ENCODE data around the gene MTIF2. TPM values are rescaled to one million over a fixed set of nuclear protein-coding genes. Genes with fewer than 3 reads are reported as not detected.

MTIF2 gene, protein sequence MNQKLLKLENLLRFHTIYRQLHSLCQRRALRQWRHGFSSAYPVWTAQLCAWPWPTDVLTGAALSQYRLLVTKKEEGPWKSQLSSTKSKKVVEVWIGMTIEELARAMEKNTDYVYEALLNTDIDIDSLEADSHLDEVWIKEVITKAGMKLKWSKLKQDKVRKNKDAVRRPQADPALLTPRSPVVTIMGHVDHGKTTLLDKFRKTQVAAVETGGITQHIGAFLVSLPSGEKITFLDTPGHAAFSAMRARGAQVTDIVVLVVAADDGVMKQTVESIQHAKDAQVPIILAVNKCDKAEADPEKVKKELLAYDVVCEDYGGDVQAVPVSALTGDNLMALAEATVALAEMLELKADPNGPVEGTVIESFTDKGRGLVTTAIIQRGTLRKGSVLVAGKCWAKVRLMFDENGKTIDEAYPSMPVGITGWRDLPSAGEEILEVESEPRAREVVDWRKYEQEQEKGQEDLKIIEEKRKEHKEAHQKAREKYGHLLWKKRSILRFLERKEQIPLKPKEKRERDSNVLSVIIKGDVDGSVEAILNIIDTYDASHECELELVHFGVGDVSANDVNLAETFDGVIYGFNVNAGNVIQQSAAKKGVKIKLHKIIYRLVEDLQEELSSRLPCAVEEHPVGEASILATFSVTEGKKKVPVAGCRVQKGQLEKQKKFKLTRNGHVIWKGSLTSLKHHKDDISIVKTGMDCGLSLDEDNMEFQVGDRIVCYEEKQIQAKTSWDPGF
- total RNA-seq (ENCODE audit: unreplicated experiment): 22.9 TPM
- long read RNA-seq, partial matches to known transcripts: 4 of 14 reads
- long read RNA-seq, other reads (novel, unspliced or antisense): 7 of 14 reads

DNA sequence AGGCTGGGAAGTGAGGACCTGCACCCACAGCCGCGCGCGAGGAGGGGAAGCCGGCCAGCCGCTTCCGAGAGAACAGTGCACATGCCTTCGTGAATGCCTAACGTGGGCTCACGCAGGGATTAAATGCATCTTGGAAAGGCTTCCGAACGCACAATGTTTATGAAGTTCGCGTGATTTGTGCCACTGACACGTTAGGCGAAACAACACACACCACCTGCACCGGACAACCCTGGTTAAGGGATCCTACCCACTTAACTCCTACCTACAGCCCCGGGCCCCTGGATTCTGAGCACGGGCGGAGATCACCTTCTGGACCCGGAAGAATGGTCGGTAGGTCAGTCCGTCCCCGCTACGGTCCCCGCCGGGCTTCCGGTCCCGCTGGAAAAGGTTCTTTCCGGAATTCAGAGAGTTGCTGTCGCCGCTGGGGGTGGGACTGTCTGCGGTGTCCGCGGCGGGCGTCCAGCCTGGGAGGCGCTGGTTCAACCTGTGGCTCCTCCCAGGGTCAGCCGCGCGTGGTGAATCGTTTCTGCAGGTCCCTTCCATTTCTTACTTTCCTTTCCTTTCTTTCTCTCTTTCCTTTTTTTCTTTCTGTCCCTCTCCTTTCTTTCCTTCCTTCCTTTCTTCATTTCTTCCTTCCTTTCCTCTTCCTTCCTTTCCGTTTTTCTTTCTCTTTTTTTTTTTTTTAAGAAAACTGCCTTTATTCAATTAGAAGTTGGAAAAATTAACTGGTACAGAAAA, at the start of gene MTIF2:
MTIF2 (minus strand) TSS at position 325 of the 738 bp plus-strand sequence. CDS start 5,373 bp downstream, outside the sequence.
- H3K9me3 Mint-ChIP-seq (ENCODE audit: unreplicated experiment): no peaks in the 10 kb centered on the region
- H3K27me3 Mint-ChIP-seq (ENCODE audit: unreplicated experiment): peaks cover 9% of the 10 kb centered on the region
- H3K27ac Mint-ChIP-seq (ENCODE audit: unreplicated experiment): peak within 1 kb of the TSS; percentile 95
- TF ChIP-seq, protein P1, sequence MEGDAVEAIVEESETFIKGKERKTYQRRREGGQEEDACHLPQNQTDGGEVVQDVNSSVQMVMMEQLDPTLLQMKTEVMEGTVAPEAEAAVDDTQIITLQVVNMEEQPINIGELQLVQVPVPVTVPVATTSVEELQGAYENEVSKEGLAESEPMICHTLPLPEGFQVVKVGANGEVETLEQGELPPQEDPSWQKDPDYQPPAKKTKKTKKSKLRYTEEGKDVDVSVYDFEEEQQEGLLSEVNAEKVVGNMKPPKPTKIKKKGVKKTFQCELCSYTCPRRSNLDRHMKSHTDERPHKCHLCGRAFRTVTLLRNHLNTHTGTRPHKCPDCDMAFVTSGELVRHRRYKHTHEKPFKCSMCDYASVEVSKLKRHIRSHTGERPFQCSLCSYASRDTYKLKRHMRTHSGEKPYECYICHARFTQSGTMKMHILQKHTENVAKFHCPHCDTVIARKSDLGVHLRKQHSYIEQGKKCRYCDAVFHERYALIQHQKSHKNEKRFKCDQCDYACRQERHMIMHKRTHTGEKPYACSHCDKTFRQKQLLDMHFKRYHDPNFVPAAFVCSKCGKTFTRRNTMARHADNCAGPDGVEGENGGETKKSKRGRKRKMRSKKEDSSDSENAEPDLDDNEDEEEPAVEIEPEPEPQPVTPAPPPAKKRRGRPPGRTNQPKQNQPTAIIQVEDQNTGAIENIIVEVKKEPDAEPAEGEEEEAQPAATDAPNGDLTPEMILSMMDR (IDR thresholded peaks at IDR 0.05; ENCODE audit: unreplicated experiment): no peak
- peak; percentile 91 for DNase-seq (ENCODE audit: low spot score)
- H3K4me1 Mint-ChIP-seq (ENCODE audit: unreplicated experiment): peaks cover 10% of the 10 kb centered on the region
- H3K36me3 Mint-ChIP-seq (ENCODE audit: low read depth, unreplicated experiment): no peaks in the 10 kb centered on the region
- peak within 1 kb of the TSS; percentile 93 for H3K4me3 Mint-ChIP-seq (ENCODE audit: unreplicated experiment)

DNA sequence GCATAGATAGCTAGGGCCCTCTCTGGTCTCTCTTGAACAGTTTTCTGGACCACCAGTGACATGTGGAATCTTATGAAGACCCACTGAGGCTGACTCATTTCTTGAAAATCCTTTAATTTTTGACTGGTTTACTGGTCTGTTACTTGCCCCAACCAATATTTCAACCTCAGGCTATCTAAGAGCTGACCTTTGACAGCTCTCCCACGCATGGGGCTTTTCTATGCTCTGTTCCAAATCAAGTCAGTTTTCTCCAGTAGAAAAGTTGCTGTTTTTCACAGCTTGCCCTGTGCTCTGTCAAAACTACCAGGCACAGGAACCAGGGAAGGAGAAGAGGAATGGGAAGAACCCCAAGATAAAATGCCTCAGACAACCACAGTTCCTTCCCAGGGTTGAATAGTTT, 46.0 kb upstream of the MTIF2 start:
- Mint-ChIP-seq H3K4me1 (ENCODE audit: unreplicated experiment) (peaks cover 5% of the 10 kb centered on the region), H3K4me3 (ENCODE audit: unreplicated experiment) (no peak overlapping the region), H3K9me3 (ENCODE audit: unreplicated experiment) (no peaks in the 10 kb centered on the region), H3K36me3 (ENCODE audit: low read depth, unreplicated experiment) (peaks cover 16% of the 10 kb centered on the region), H3K27me3 (ENCODE audit: unreplicated experiment) (no peaks in the 10 kb centered on the region), H3K27ac (ENCODE audit: unreplicated experiment) (no peak overlapping the region)
- TF ChIP-seq, protein P1 (IDR thresholded peaks at IDR 0.05; ENCODE audit: unreplicated experiment): no peak
- no peak for DNase-seq (ENCODE audit: low spot score)

DNA sequence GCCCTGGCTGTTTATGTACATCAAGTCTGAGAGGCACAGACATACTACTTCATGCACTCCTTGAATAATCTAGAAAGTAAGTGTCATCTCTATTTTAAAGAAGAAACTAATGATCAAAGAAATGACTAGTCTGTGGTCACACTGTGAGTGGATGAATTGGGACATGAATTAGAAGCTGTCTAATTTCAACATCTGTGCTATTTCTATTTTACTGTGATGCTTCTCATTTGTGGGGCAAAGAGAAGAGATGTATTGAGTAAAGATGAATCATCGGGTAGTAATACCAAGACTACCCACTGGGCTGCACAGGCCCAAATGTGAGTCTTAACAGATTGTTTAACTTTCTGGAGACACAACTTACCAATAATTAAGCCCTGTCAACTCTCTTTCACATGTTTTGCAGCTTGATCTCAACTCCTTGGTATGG, 42.4 kb upstream of the MTIF2 start:
- no peak for DNase-seq (ENCODE audit: low spot score)
- Mint-ChIP-seq H3K27me3 (ENCODE audit: unreplicated experiment) (no peaks in the 10 kb centered on the region), H3K27ac (ENCODE audit: unreplicated experiment) (no peak overlapping the region), H3K9me3 (ENCODE audit: unreplicated experiment) (no peaks in the 10 kb centered on the region), H3K4me1 (ENCODE audit: unreplicated experiment) (peaks cover 10% of the 10 kb centered on the region), H3K36me3 (ENCODE audit: low read depth, unreplicated experiment) (peaks cover 13% of the 10 kb centered on the region), H3K4me3 (ENCODE audit: unreplicated experiment) (no peak overlapping the region)
- TF ChIP-seq, protein P1 (IDR thresholded peaks at IDR 0.05; ENCODE audit: unreplicated experiment): peak; percentile 35

DNA sequence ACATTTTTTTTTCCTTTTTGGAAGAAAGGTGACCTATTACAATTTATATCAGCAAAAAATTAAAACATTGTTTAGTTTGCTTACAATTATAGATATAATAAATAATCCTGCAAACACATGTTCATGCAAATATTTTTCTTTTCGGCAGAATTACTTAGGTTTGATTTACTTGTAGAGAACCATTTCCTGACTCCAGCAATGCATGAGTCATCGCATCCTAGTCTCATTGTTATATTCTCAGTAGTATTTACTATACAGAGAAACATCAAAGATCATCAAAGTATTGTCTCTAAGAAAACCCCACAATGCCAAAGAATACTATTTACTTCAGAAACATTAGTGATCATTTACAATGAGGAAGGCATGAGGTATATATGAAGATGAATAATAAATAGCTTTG, 40.4 kb upstream of the MTIF2 start:
- Mint-ChIP-seq H3K4me3 (ENCODE audit: unreplicated experiment) (no peak overlapping the region), H3K27ac (ENCODE audit: unreplicated experiment) (peak overlapping the region; percentile 95), H3K4me1 (ENCODE audit: unreplicated experiment) (peaks cover 10% of the 10 kb centered on the region), H3K36me3 (ENCODE audit: low read depth, unreplicated experiment) (peaks cover 9% of the 10 kb centered on the region), H3K27me3 (ENCODE audit: unreplicated experiment) (no peaks in the 10 kb centered on the region), H3K9me3 (ENCODE audit: unreplicated experiment) (no peaks in the 10 kb centered on the region)
- TF ChIP-seq, protein P1 (IDR thresholded peaks at IDR 0.05; ENCODE audit: unreplicated experiment): no peak
- no peak for DNase-seq (ENCODE audit: low spot score)
